Esophagus (tissue), 2 donors: Measurements from ENCODE around the gene SPSB4. TPM values are rescaled to one million over a fixed set of nuclear protein-coding genes. Genes with fewer than 3 reads are reported as not detected.

Experiments used
- H3K27ac ChIP-seq, 2 donors: one replicate each; pipeline ENCODE4 v1.5.1; 2013; ENCODE audit warnings: low read depth in 2 of 2, mild to moderate bottlenecking in 2 of 2, inconsistent platforms in 1 of 2, low read length in 1 of 2, moderate library complexity in 1 of 2
- H3K27me3 ChIP-seq, 2 donors: one replicate each; pipeline ENCODE4 v1.6.1; 2013; ENCODE audit warnings: low read length in 2 of 2, control low read depth in 1 of 2, mild to moderate bottlenecking in 1 of 2; ENCODE audit not compliant: insufficient read depth in 2 of 2, control insufficient read depth in 1 of 2
- H3K36me3 ChIP-seq, 2 donors: one replicate each; pipeline ENCODE4 v1.6.1; 2013; ENCODE audit warnings: low read length in 1 of 2; ENCODE audit not compliant: control insufficient read depth in 2 of 2, insufficient read depth in 2 of 2
- H3K4me1 ChIP-seq, 2 donors: one replicate each; pipeline ENCODE4 v1.6.1; 2013; ENCODE audit warnings: low read length in 1 of 2; ENCODE audit not compliant: control insufficient read depth in 2 of 2, insufficient read depth in 2 of 2
- H3K4me3 ChIP-seq, 2 donors: one replicate each; pipeline ENCODE4 v1.5.1; 2013; ENCODE audit warnings: low read length in 2 of 2, mild to moderate bottlenecking in 2 of 2, low read depth in 1 of 2, moderate library complexity in 1 of 2
- H3K9me3 ChIP-seq, 2 donors: one replicate each; pipeline ENCODE4 v1.6.1; 2013; ENCODE audit warnings: mild to moderate bottlenecking in 2 of 2, low read depth in 1 of 2, low read length in 1 of 2, moderate library complexity in 1 of 2; ENCODE audit not compliant: control insufficient read depth in 2 of 2, insufficient read depth in 1 of 2
- WGBS, 2 donors: extraction: QIAGEN DNeasy Blood & Tissue Kit; methylation state at CpG; one replicate each; pipeline ENCODE4 v1.1.7; 2013; 5-methylcytosine and 5-hydroxymethylcytosine counted together
- polyA plus RNA-seq, 2 donors: library from polyadenylated mRNA; stranded (reverse); fragments of 200-250 nt; gene quantifications; one replicate each; pipeline ENCODE4 v1.2.3, GENCODE V29; 2013
- donor health status: healthy with polysubstance abuse.
- donor health status: Bipolar disorder and iron deficiency.

The SPSB4 gene
- polyA plus RNA-seq, 2 donors: 0.04 TPM; not detected in 1

GRCh38 chr3:141183606-141184005, 132.5 kb downstream of the SPSB4 start:
- H3K9me3 ChIP-seq: peaks cover 0 to 2% of the 10 kb centered on the region in 2 donors
- H3K36me3 ChIP-seq: no peaks in the 10 kb centered on the region
- H3K4me3 ChIP-seq: no peak overlapping the region
- 38 to 70% methylated on average over 2 of the region's 2 CpGs for WGBS, 2 donors
- no peak overlapping the region for H3K27ac ChIP-seq
- H3K4me1 ChIP-seq: no peaks in the 10 kb centered on the region
- no peaks in the 10 kb centered on the region for H3K27me3 ChIP-seq

GRCh38 chr3:141184430-141184829, 133.3 kb downstream of the SPSB4 start:
- Histone ChIP-seq H3K36me3 (no peaks in the 10 kb centered on the region), H3K4me3 (no peak overlapping the region), H3K27me3 (no peaks in the 10 kb centered on the region), H3K27ac (no peak overlapping the region), H3K9me3 (peaks cover 0 to 2% of the 10 kb centered on the region in 2 donors), H3K4me1 (no peaks in the 10 kb centered on the region)
- 68 to 78% methylated on average over 4 of the region's 4 CpGs for WGBS, 2 donors

GRCh38 chr3:141191097-141191749, 140.1 kb downstream of the SPSB4 start:
- Histone ChIP-seq H3K27ac (no peak overlapping the region), H3K27me3 (peaks cover 0 to 6% of the 10 kb centered on the region in 2 donors), H3K9me3 (no peaks in the 10 kb centered on the region), H3K4me1 (no peaks in the 10 kb centered on the region), H3K4me3 (no peak overlapping the region), H3K36me3 (no peaks in the 10 kb centered on the region)
- WGBS, 2 donors: 74 to 91% methylated on average over 2 of the region's 2 CpGs

GRCh38 chr3:141192345-141192744, 141.2 kb downstream of the SPSB4 start:
- Histone ChIP-seq H3K4me1 (no peaks in the 10 kb centered on the region), H3K36me3 (no peaks in the 10 kb centered on the region), H3K27me3 (peaks cover 0 to 6% of the 10 kb centered on the region in 2 donors), H3K4me3 (no peak overlapping the region), H3K27ac (no peak overlapping the region), H3K9me3 (no peaks in the 10 kb centered on the region)
- 10 to 11% methylated on average over 11 of the region's 11 CpGs for WGBS, 2 donors

- no peak overlapping the region for H3K27ac ChIP-seq
- no peaks in the 10 kb centered on the region for H3K4me1 ChIP-seq
- no peaks in the 10 kb centered on the region for H3K9me3 ChIP-seq
- H3K36me3 ChIP-seq: no peaks in the 10 kb centered on the region
- 75 to 80% methylated on average over 13 of the region's 13 CpGs for WGBS, 2 donors
- peaks cover 0 to 6% of the 10 kb centered on the region in 2 donors for H3K27me3 ChIP-seq
- H3K4me3 ChIP-seq: no peak overlapping the region
These were observed 142.1 kb downstream of the SPSB4 start for GRCh38 chr3:141193066-141193830.

Other genes starting within 250 kb of the SPSB4 start
- 10 to 100 TPM; 10.4 to 12.3 TPM for gene SLC25A36, start 109.5 kb upstream of the SPSB4 start, polyA plus RNA-seq
- 1 to 10 TPM; 1.1 to 1.2 TPM for gene PXYLP1, start 180.5 kb downstream of the SPSB4 start, polyA plus RNA-seq